GM12891 (cell line): Measurements from ENCODE around the gene ZNF10.

Experiments used
- POLR2A ChIP-seq: IDR thresholded peaks from 2 replicates; pipeline ENCODE4 v1.6.1; 2011; ENCODE audit warnings: low read depth, low read length, control low read depth
- POLR2AphosphoS5 ChIP-seq: IDR thresholded peaks from 2 replicates; pipeline ENCODE4 v1.6.1; 2011; ENCODE audit warnings: low read depth, low read length, control low read depth
- TAF1 ChIP-seq: IDR thresholded peaks from 2 replicates; pipeline ENCODE4 v1.6.1; 2011; ENCODE audit warnings: low read depth, low read length, control low read depth

DNA sequence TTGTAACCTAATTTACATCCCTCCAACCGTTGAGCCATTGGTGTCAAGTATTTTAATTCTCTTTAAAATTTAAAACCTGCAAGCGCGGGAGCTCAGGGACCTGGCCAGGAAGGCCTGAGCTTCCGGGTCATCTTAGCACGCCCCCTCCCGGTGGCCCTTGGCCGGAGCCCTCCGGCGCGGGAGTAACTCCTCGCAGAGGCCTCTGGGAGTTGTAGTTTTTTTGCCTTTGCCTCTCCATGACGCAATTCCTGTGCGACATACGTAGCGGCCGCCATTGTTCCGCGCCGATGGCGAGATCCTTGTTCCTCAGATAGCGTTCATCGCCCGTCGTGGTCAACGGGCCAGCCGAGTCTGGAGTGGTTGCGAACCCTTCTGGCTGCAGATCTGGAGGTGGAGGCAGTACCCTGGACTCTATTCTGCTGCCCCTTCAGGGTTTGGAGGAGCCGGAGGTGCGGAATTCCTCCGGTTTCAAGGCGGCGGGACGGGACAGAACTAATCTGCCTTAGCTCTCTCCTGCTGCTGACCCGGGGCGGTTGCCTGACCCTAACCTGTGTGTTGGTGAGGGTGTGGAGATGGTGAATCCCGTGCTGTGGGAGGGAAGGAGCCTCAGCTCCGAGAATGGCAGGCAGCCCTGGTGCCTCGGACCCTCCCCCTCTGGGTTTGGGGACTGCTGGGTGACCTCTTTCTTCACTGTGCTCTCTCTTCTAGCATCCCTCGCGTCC is 51.0 kb downstream of the ZNF10 start, which contains the start of gene ZNF268:
- peak; percentile 76 for TF ChIP-seq POLR2AphosphoS5
- TF ChIP-seq TAF1 = peak; percentile 36; the same call in 1 of the 2 replicates
- TF ChIP-seq POLR2A = peak; percentile 76
